Neural cell (in vitro differentiated cells): Measurements from ENCODE around the gene LMAN2L. TPM values are rescaled to one million over a fixed set of nuclear protein-coding genes. Genes with fewer than 3 reads are reported as not detected.

Source experiments
- H2AFZ ChIP-seq: fragments of 200-600, 300-800 bp; sonication (generic), shearing (Covaris generic); 2 replicates; pipeline ENCODE4 v1.6.0; 2014; ENCODE audit warnings: low read depth, mild to moderate bottlenecking, antibody characterized with exemption, low read length, moderate library complexity
- H3F3A ChIP-seq: fragments of 200-600 bp; shearing (Covaris generic); 2 replicates; pipeline ENCODE4 v1.6.1; 2016; ENCODE audit warnings: mild to moderate bottlenecking, moderate library complexity, mixed read lengths, antibody characterized with exemption, low read length; ENCODE audit not compliant: insufficient read depth, poor library complexity, severe bottlenecking
- H3K27ac ChIP-seq: fragments of 200-600, 300-800 bp; sonication (generic), shearing (Covaris generic); 2 replicates; pipeline ENCODE4 v1.5.1; 2014; ENCODE audit warnings: mild to moderate bottlenecking, low read length, moderate library complexity
- H3K27me3 ChIP-seq: fragments of 300-800, 200-600 bp; sonication (generic), shearing (Covaris generic); 2 replicates; pipeline ENCODE4 v1.6.0; 2014; ENCODE audit warnings: mild to moderate bottlenecking, low read depth, low read length, moderate library complexity; ENCODE audit not compliant: insufficient read depth
- H3K36me3 ChIP-seq: fragments of 300-800, 200-600 bp; sonication (generic), shearing (Covaris generic); 2 replicates; pipeline ENCODE4 v1.5.1; 2014; ENCODE audit warnings: mild to moderate bottlenecking, antibody characterized with exemption, low read length, moderate library complexity; ENCODE audit not compliant: insufficient read depth
- H3K4me2 ChIP-seq: fragments of 300-800, 200-600 bp; sonication (generic), shearing (Covaris generic); 2 replicates; pipeline ENCODE4 v1.6.0; 2014; ENCODE audit warnings: mild to moderate bottlenecking, low read length
- H3K4me3 ChIP-seq: fragments of 300-800, 200-600 bp; sonication (generic), shearing (Covaris generic); 2 replicates; pipeline ENCODE4 v1.5.1; 2014; ENCODE audit warnings: mild to moderate bottlenecking, low read length, moderate library complexity
- H3K79me2 ChIP-seq: fragments of 200-600 bp; shearing (Covaris generic); replicated peaks from 2 replicates; pipeline ENCODE4 v1.6.0; 2014; ENCODE audit warnings: mild to moderate bottlenecking, low read length, moderate library complexity; ENCODE audit not compliant: insufficient read depth
- H3K9ac ChIP-seq: fragments of 300-800, 200-600 bp; sonication (generic), shearing (Covaris generic); 2 replicates; pipeline ENCODE4 v1.6.1; 2016; ENCODE audit warnings: mild to moderate bottlenecking, low read length, mixed read lengths
- H3K9me2 ChIP-seq: fragments of 200-600 bp; shearing (Covaris generic); 2 replicates; pipeline ENCODE4 v1.6.1; 2016; ENCODE audit warnings: mild to moderate bottlenecking, low read length, mixed read lengths; ENCODE audit not compliant: insufficient read depth
- H3K9me3 ChIP-seq: fragments of 200-600, 300-800 bp; sonication (generic), shearing (Covaris generic); 2 replicates; pipeline ENCODE4 v1.6.1; 2016; ENCODE audit warnings: mild to moderate bottlenecking, mixed run types, low read length, moderate library complexity, mixed read lengths
- H4K20me1 ChIP-seq: fragments of 200-600 bp; shearing (Covaris generic); 2 replicates; pipeline ENCODE4 v1.6.1; 2016; ENCODE audit warnings: mild to moderate bottlenecking, mixed run types; ENCODE audit not compliant: insufficient read depth
- EP300 ChIP-seq: fragments of 450-650 bp; conservative IDR thresholded peaks from 2 replicates; pipeline ENCODE4 v1.6.1; 2014; ENCODE audit warnings: antibody characterized with exemption, mild to moderate bottlenecking, moderate library complexity; ENCODE audit not compliant: poor library complexity, severe bottlenecking
- EZH2 ChIP-seq: fragments of 200-600, 300-800 bp; shearing (Covaris generic), sonication (generic); IDR thresholded peaks from 2 replicates; pipeline ENCODE4 v1.6.1; 2014; ENCODE audit warnings: antibody characterized with exemption, low read length, borderline replicate concordance, mild to moderate bottlenecking; ENCODE audit not compliant: insufficient read depth, poor library complexity, severe bottlenecking
- MXI1 ChIP-seq: fragments of 450-650 bp; conservative IDR thresholded peaks from 2 replicates; pipeline ENCODE4 v1.6.1; 2014; ENCODE audit warnings: antibody characterized with exemption, mild to moderate bottlenecking; ENCODE audit not compliant: poor library complexity, severe bottlenecking
- POLR2AphosphoS5 ChIP-seq: IDR thresholded peaks from 2 replicates; pipeline ENCODE4 v1.6.1; 2012
- RAD21 ChIP-seq: fragments of 450-650 bp; conservative IDR thresholded peaks from 2 replicates; pipeline ENCODE4 v1.6.1; 2014; ENCODE audit warnings: antibody characterized with exemption, mild to moderate bottlenecking, moderate library complexity
- REST ChIP-seq: IDR thresholded peaks from 2 replicates; pipeline ENCODE4 v1.6.1; 2012; ENCODE audit warnings: borderline replicate concordance
- SMC3 ChIP-seq: fragments of 450-650 bp; conservative IDR thresholded peaks from 2 replicates; pipeline ENCODE4 v1.6.1; 2014; ENCODE audit warnings: antibody characterized with exemption, mild to moderate bottlenecking, moderate library complexity; ENCODE audit not compliant: poor library complexity
- TAF1 ChIP-seq: IDR thresholded peaks from 2 replicates; pipeline ENCODE4 v1.6.1; 2012; ENCODE audit warnings: low read depth
- polyA plus RNA-seq: library from polyadenylated mRNA; depleted of rRNA; stranded (reverse); fragments of >200 nt; gene quantifications from 2 replicates; pipeline ENCODE4 v1.2.3, GENCODE V29; 2014
- TF ChIP-seq, protein P1 (sequence below): fragments of 450-650 bp; IDR thresholded peaks from 2 replicates; pipeline ENCODE4 v1.5.1; 2014; ENCODE audit warnings: antibody characterized with exemption, mild to moderate bottlenecking, moderate library complexity; ENCODE audit not compliant: poor library complexity, severe bottlenecking

Gene LMAN2L
- polyA plus RNA-seq, 1 donor from 2014 or later = 41.3 TPM

DNA sequence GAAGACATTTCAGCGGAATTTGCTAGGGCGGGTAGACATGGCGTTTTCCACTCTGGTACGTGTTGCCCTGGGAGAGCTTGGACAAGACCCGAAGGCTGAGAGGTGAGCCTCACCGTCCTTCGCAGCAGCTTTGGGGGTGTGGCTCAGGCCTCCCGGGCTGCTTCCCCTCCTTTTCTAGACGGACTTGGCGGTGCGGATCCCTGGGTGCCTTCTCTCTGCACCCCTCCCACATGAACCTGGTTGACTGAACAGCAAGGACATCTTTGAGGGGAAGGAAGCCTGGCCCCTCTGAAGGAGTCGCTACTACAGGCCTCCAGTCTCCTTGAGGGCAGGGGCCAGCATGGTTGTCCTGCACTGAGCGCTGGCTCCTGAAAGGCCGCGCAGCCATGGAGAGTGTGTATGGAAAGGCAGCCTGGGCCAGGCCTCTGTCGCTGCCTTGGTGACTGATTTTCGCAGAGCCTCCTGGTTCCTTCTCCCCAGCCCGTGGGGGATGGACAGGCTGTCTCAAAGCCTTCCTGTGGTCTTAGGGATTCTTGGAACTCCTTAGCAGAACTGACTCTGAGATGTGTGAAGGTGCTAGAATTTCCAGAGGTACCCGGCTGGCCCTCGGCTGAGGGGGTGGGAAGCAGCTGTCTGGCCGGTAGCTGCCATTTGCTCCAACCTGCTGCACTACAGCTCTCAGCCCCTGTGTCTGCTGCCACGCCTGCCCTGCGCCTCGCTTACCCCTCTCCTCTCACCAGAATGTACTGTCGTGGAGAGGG, 30.8 kb upstream of the LMAN2L start:
- no peaks in the 10 kb centered on the region for H3K9me2 ChIP-seq
- no peaks in the 10 kb centered on the region for H3K9me3 ChIP-seq
- no peak overlapping the region for H2AFZ ChIP-seq
- no peaks in the 10 kb centered on the region for H4K20me1 ChIP-seq
- no peaks in the 10 kb centered on the region for H3F3A ChIP-seq
- no peaks in the 10 kb centered on the region for H3K27me3 ChIP-seq
- TF ChIP-seq SMC3 (no peak), MXI1 (no peak), RAD21 (no peak), EP300 (no peak), TAF1 (no peak), EZH2 (no peak), POLR2AphosphoS5 (no peak)
- TF ChIP-seq, protein P1, sequence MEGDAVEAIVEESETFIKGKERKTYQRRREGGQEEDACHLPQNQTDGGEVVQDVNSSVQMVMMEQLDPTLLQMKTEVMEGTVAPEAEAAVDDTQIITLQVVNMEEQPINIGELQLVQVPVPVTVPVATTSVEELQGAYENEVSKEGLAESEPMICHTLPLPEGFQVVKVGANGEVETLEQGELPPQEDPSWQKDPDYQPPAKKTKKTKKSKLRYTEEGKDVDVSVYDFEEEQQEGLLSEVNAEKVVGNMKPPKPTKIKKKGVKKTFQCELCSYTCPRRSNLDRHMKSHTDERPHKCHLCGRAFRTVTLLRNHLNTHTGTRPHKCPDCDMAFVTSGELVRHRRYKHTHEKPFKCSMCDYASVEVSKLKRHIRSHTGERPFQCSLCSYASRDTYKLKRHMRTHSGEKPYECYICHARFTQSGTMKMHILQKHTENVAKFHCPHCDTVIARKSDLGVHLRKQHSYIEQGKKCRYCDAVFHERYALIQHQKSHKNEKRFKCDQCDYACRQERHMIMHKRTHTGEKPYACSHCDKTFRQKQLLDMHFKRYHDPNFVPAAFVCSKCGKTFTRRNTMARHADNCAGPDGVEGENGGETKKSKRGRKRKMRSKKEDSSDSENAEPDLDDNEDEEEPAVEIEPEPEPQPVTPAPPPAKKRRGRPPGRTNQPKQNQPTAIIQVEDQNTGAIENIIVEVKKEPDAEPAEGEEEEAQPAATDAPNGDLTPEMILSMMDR = no peak
- H3K4me2 ChIP-seq = no peak overlapping the region
- H3K27ac ChIP-seq = no peak overlapping the region
- H3K9ac ChIP-seq = no peak overlapping the region
- H3K79me2 ChIP-seq = no peaks in the 10 kb centered on the region
- no peaks in the 10 kb centered on the region for H3K36me3 ChIP-seq
- H3K4me3 ChIP-seq = no peak overlapping the region

DNA sequence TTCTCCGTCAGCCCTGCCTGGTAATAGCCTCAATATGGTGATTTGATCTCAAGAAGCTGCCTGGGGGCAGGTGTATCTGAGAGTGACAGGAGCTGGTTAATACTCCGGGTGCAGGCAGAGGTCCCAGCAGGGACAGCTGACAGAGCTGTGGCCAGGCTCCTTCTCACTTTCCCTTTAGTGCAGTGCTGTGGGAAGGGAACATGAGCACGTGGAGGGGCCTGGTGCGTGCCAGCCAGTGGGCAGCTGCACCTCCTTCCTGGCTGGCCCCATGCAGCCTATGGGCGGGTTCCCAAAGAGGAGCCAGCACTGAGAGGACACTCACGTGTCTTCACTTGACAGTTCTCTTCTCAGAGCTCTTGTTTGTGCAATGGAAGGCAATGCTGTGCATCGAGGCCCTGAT, 29.9 kb upstream of the LMAN2L start:
- no peaks in the 10 kb centered on the region for H3F3A ChIP-seq
- H3K27ac ChIP-seq = no peak overlapping the region
- no peaks in the 10 kb centered on the region for H3K36me3 ChIP-seq
- H3K4me2 ChIP-seq = no peak overlapping the region
- H2AFZ ChIP-seq = no peak overlapping the region
- H4K20me1 ChIP-seq = no peaks in the 10 kb centered on the region
- no peak overlapping the region for H3K9ac ChIP-seq
- no peak overlapping the region for H3K4me3 ChIP-seq
- H3K27me3 ChIP-seq = no peaks in the 10 kb centered on the region
- no peaks in the 10 kb centered on the region for H3K9me2 ChIP-seq
- H3K79me2 ChIP-seq = no peaks in the 10 kb centered on the region
- TF ChIP-seq TAF1 (no peak), RAD21 (no peak)
- no peaks in the 10 kb centered on the region for H3K9me3 ChIP-seq

- Histone ChIP-seq H3K79me2 (no peaks in the 10 kb centered on the region), H3F3A (no peaks in the 10 kb centered on the region), H3K36me3 (no peaks in the 10 kb centered on the region), H4K20me1 (no peaks in the 10 kb centered on the region), H3K27me3 (no peaks in the 10 kb centered on the region), H3K27ac (no peak overlapping the region), H3K9me3 (no peaks in the 10 kb centered on the region), H2AFZ (no peak overlapping the region), H3K9me2 (no peaks in the 10 kb centered on the region), H3K4me2 (no peak overlapping the region), H3K4me3 (no peak overlapping the region), H3K9ac (no peak overlapping the region)
- TF ChIP-seq RAD21 (no peak), TAF1 (no peak), REST (no peak), EZH2 (no peak), EP300 (no peak), SMC3 (no peak)
- TF ChIP-seq, protein P1 = no peak
These were observed 28.3 kb upstream of the LMAN2L start for GRCh38 chr2:96768083-96768561.
